Posterior vena cava (tissue), 2 donors: ENCODE measurements around the gene ANKRD40. TPM values are rescaled to one million over a fixed set of nuclear protein-coding genes. Genes with fewer than 3 reads are reported as not detected.
A peak's percentile ranks its signal among the peaks of the same experiment; 100 is the strongest.

Experiments
- DNase-seq: peaks from one replicate; pipeline ENCODE4 v3.0.0-alpha.2; 2020; ENCODE audit warnings: low spot score
- intact Hi-C, 2 donors: fragments of 100-400 bp; cut with DNase I; formaldehyde crosslinking; loops; one replicate each; pipeline versions ENCODE4 v1.14.1 to v1.14.2; 2022 to 2023
- total RNA-seq, 2 donors: library from RNA; stranded (reverse); fragmentation: NEBNext Ultra II Directional; extraction: Animal tissue kit (Norgen Biotek cat#: 25700); gene quantifications; one replicate each; pipeline ENCODE4 v1.2.1, GENCODE V29; 2021
- donor health status: DM: yes; HTN: yes; CAD: no.
- donor health status: DM: yes; HTN: yes; CAD: no.

The ANKRD40 gene
- total RNA-seq, 2 donors from 2014 or later, result 57.4 to 77.3 TPM

- intact Hi-C loops, result loop anchor here in 1 of 2 donors (5.0 kb wide), 2 partner anchors 38 to 128 kb away; no protein-coding TSS in a partner anchor
These were observed 27.6 kb downstream of the ANKRD40 start for GRCh38 chr17:50680126-50680525.

GRCh38 chr17:50679008-50679544 lies 28.6 kb downstream of the ANKRD40 start:
- intact Hi-C loops, result no loop called here
- peak; percentile 49 for DNase-seq

More at GRCh38 chr17:50680126-50680525, 27.6 kb downstream of the ANKRD40 start:
- DNase-seq, result peak; percentile 31

DNA sequence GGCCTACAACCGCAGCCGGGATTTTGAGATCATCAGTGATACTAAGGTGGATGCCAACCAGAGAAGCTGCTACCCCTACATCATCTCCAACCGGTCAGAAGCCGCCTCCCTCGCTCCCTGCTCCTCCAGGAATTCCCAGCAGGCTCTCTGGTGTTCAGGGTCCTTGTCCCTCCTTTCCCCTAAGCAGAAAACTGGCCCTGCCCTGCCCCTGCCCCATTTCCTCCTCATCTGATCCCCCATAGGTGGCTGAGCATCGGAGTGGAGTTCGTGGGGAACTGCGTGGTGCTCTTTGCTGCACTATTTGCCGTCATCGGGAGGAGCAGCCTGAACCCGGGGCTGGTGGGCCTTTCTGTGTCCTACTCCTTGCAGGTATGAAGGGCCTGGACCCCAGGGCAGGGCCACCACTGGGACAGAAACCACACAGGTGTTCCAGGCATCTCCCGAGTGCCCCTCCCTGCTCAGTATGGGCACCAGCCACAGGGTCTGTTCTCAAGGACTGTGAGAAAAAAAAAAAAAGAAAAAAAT lies 29.8 kb downstream of the ANKRD40 start:
- intact Hi-C loops, result no loop called here
- DNase-seq, result peak; percentile 66

DNA sequence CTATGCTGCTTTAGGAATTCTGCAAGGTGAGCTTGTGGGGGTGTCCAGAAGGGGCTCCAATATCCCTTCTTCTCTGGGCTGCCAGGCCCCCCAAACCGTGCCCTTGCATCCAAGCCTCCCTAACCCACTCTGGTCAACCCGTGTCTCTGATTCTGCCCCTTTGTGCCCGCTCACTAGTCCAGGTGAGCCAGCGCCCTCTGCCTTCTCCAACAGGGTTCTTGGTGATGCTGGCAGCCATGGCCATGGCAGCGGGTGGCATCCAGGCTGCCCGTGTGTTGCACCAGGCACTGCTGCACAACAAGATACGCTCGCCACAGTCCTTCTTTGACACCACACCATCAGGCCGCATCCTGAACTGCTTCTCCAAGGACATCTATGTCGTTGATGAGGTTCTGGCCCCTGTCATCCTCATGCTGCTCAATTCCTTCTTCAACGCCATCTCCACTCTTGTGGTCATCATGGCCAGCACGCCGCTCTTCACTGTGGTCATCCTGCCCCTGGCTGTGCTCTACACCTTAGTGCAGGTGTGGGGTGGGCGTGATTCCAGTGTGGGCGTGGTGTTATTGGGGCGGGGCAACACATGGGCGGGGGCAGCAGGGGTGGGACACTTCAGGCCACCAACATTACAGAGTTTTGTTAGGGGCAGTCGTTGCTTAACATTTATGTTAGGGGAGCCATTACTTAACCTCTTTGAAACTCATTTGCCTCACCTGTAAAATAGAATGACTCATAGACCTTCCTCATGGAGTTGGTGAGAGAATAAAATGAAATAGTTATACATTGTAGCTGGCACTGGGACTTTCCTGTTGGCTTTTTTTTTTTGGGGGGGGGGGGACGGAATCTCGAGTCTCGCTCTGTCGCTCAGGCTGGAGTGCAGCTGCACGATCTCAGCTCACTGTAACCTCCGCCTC lies 31.4 kb downstream of the ANKRD40 start:
- DNase-seq, result peak; percentile 62
- intact Hi-C loops, result no loop called here

GRCh38 chr17:50675627-50676026 lies 32.1 kb downstream of the ANKRD40 start:
- intact Hi-C loops, result no loop called here

GRCh38 chr17:50675190-50675589 lies 32.5 kb downstream of the ANKRD40 start:
- intact Hi-C loops, result no loop called here

More at GRCh38 chr17:50675627-50676026, 32.1 kb downstream of the ANKRD40 start:
- DNase-seq, result peak; percentile 62

DNA sequence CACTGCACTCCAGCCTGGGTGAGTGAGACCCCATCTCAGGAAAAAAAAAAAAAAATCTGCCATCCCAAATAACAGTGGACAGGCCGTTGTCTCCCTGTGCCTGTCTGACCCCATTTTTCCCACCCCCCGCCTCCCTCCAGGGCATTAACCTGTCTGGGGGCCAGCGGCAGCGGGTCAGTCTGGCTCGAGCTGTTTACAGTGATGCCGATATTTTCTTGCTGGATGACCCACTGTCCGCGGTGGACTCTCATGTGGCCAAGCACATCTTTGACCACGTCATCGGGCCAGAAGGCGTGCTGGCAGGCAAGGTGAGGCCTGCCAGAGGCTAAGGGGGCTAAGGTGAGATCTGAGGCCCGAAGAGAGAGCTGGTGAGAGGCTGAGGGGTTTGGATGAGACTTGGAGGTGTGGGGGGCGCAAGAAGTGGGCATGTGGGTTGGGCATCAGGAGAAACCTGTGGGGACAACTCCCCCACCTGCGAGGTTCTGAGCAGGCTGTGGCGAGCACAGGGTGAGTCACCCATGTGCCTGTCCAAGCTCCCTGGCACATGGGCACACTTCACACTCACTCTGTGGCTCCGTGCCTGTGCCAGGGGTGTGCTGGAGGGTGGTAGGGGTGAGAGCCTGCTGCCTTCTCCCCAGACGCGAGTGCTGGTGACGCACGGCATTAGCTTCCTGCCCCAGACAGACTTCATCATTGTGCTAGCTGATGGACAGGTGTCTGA lies 34.7 kb downstream of the ANKRD40 start:
- intact Hi-C loops, result no loop called here
- peak; percentile 55 for DNase-seq

More at GRCh38 chr17:50675190-50675589, 32.5 kb downstream of the ANKRD40 start:
- no peak for DNase-seq

DNA sequence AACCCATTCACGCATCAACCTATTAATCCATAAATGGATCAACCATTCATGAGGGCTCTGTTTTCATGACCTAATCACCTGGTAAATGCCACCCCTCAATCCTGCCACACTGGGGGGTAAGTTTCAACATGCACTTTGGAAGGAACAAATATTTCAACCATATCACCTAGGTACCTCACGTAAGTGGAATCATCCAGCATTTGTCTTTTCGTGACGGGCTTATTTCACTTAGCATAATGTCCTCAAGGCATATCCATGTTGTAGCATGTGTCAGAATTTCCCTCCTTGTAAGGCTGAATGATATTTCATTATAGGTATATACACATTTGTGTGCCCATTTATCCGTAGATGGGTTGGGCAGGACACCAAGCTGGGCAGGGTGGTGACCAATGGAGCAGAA lies 35.6 kb downstream of the ANKRD40 start:
- no peak for DNase-seq
- intact Hi-C loops, result no loop called here

DNA sequence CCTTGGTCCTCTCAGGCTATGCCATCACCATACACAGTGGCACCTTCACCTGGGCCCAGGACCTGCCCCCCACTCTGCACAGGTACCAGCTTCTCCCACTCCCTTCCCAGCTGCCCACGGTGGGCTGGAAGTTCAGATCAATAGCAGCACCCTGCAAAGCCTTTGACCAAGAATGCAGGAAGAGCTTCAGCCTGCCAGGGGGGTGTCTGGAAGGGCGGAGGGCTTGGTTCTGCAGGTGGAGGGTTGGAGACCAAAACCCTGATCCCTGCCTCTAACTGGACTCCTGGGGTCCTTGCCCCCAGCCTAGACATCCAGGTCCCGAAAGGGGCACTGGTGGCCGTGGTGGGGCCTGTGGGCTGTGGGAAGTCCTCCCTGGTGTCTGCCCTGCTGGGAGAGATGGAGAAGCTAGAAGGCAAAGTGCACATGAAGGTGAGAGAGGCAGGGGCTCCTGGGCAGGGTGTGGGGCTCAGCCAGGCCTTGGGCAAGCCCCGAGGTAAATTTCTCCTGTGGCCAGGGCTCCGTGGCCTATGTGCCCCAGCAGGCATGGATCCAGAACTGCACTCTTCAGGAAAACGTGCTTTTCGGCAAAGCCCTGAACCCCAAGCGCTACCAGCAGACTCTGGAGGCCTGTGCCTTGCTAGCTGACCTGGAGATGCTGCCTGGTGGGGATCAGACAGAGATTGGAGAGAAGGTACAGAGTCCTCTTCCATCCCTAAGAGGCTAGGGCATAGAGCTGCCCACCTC lies 38.7 kb downstream of the ANKRD40 start:
- intact Hi-C loops, result no loop called here
- peak; percentile 41 for DNase-seq

GRCh38 chr17:50668025-50668837 lies 39.5 kb downstream of the ANKRD40 start:
- DNase-seq, result no peak
- intact Hi-C loops, result no loop called here

DNA sequence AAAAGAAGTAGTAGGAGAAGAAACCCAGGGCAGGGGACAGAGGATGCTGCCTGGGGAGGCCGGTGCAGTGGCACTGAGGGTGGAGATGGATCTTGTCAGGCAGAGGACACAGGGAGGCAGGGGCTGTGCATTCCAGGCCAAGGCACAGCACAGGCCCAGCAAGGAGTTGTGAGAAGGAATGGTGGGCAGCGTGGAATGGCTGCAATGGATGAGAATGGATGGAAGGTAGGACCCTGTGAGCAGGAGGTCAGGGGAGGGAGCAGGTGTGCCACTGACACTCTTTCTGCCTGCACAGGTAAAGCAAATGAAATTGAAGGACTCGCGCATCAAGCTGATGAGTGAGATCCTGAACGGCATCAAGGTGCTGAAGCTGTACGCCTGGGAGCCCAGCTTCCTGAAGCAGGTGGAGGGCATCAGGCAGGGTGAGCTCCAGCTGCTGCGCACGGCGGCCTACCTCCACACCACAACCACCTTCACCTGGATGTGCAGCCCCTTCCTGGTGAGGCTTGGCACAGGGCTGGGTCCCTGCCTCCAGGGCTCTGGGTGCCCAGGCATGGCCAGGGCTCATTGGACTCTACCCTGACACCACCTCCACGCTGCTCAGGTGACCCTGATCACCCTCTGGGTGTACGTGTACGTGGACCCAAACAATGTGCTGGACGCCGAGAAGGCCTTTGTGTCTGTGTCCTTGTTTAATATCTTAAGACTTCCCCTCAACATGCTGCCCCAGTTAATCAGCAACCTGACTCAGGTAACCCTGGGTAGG lies 40.3 kb downstream of the ANKRD40 start:
- intact Hi-C loops, result loop anchor here in 1 of 2 donors (1.0 kb wide), 1 partner anchor 14 kb away; no protein-coding TSS in a partner anchor
- no peak for DNase-seq

DNA sequence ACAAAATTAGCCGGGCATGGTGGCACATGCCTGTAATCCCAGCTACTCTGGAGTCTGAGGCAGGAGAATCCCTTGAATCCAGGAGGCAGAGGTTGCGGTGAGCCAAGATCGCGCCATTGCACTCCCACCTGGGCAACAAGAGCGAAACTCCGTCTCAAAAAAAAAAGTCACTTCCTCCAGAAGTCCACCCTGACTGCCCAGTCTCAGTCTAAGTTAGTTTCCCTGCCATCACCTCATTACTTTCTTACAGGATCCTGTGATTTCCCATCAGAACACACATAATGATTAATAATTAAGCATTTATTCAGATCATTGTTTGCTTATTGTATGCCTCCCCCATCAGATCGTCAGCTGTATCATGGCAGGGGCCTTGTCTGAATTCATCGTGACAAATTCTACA lies 41.4 kb downstream of the ANKRD40 start:
- DNase-seq, result no peak
- intact Hi-C loops, result no loop called here

- intact Hi-C loops, result no loop called here
- DNase-seq, result no peak
These were observed 41.9 kb downstream of the ANKRD40 start for GRCh38 chr17:50665838-50666237.

DNA sequence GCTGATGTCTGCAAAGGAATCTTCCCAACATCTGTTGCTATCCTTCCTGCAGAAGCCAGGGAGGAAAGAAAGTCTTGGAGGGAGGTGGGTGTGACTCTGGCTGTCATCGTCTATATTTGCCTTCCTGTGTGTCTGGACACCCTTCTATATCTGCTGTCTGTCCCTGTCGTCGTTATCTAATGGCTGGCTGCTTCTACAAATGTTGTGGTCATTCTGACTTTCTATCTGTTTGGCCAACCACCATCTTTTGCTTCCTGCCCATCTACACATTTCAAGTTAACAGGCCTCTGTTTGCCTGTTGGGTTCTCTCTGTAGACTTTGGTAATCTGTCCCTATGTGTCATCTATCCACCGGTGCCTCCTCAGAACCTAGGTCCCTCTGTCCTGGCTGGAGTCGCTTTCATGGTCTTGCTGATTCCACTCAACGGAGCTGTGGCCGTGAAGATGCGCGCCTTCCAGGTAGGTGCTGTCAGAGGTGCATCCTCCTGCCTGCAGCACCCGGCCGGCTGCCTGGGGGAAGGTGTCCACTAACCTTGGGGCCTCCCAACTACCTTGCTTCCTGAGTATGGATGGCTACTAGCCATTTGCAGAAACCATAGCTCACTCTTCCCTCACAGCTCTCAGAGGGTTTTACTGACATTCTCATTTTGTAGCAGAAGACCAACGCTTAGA lies 42.8 kb downstream of the ANKRD40 start:
- no peak for DNase-seq
- intact Hi-C loops, result no loop called here

DNA sequence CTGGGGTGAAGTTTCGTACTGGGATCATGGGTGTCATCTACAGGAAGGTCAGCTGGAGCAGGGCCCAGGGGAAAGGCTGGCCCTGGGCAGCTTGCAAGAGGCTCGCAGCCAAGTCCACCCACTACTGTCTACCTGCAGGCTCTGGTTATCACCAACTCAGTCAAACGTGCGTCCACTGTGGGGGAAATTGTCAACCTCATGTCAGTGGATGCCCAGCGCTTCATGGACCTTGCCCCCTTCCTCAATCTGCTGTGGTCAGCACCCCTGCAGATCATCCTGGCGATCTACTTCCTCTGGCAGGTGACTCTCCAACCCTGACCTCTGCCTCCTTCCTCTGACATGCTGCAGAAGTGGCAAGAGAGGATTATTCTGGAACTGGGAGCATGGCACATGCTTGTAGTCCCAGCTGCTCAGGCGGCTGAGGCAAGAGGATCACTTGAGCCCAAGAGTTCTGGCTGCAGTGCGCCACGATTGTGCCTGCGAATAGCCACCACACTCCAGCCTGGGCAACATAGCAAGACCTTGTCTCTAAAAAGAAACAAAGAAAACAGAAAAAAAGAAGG lies 43.8 kb downstream of the ANKRD40 start:
- DNase-seq, result no peak
- intact Hi-C loops, result no loop called here

GRCh38 chr17:50662632-50663225 lies 45.0 kb downstream of the ANKRD40 start:
- DNase-seq, result no peak
- intact Hi-C loops, result no loop called here
